Measurements from ENCODE around the gene CD9.

DNA sequence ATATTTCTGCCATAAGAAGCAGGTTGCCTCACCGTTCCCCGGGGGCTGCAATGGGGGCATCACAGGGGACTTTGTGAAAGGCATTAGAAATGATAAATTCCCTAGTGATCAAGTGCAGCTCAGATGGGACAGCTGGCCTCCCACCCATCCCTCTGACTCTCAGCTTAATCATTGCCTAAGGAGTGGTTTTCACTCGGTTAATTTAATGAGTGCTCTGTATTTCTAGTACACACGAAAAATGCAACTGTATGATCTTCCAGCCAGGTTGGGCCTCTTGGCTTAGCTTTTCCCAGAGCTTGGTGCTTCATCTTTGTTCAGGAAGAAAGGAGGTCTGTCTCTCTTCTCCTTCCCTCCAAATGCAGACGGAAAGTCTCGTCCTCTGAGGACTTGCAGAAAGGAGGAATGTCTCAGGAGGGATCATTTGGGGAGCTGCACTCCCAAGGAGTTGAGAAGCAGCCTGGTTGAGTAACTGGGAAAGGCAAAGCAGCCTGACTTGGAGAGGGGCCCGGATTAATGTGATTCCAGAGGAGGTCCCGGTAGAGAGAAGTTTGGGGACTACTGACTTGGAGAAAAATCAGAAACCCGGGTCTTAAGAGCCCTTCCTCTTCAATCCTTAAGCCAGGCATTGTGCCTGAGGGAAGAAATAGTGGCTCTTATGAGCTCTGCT, 7.2 kb downstream of the CD9 start:
- TF ChIP-seq MYC (IDR thresholded peaks at IDR 0.05; ENCODE audit: low read depth, low read length) (no peak), POLR2A (IDR thresholded peaks at IDR 0.05; ENCODE audit: low read depth, low read length) (no peak), POLR2AphosphoS5 (IDR thresholded peaks at IDR 0.05; ENCODE audit: insufficient read depth, low read depth, low read length) (no peak), EZH2 (IDR thresholded peaks at IDR 0.05; ENCODE audit: borderline replicate concordance, low read depth, low read length, severe bottlenecking) (no peak), JUN (IDR thresholded peaks at IDR 0.05; ENCODE audit: borderline replicate concordance, insufficient read depth, insufficient read length, low read depth) (no peak)
- TF ChIP-seq, protein P1, sequence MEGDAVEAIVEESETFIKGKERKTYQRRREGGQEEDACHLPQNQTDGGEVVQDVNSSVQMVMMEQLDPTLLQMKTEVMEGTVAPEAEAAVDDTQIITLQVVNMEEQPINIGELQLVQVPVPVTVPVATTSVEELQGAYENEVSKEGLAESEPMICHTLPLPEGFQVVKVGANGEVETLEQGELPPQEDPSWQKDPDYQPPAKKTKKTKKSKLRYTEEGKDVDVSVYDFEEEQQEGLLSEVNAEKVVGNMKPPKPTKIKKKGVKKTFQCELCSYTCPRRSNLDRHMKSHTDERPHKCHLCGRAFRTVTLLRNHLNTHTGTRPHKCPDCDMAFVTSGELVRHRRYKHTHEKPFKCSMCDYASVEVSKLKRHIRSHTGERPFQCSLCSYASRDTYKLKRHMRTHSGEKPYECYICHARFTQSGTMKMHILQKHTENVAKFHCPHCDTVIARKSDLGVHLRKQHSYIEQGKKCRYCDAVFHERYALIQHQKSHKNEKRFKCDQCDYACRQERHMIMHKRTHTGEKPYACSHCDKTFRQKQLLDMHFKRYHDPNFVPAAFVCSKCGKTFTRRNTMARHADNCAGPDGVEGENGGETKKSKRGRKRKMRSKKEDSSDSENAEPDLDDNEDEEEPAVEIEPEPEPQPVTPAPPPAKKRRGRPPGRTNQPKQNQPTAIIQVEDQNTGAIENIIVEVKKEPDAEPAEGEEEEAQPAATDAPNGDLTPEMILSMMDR (IDR thresholded peaks at IDR 0.05; ENCODE audit: extremely low read depth in 1 of 2, insufficient read depth in 1 of 2, low read depth in 1 of 2, low read length in 2 of 2): no peak
